GM19099 (cell line): ENCODE results near the gene CLN3.

Source experiments
- POLR2A ChIP-seq: IDR thresholded peaks from 3 replicates; pipeline ENCODE4 v1.6.1; 2011; ENCODE audit warnings: low read depth; ENCODE audit not compliant: insufficient read length; ENCODE audit errors: extremely low read depth

Gene CLN3

DNA sequence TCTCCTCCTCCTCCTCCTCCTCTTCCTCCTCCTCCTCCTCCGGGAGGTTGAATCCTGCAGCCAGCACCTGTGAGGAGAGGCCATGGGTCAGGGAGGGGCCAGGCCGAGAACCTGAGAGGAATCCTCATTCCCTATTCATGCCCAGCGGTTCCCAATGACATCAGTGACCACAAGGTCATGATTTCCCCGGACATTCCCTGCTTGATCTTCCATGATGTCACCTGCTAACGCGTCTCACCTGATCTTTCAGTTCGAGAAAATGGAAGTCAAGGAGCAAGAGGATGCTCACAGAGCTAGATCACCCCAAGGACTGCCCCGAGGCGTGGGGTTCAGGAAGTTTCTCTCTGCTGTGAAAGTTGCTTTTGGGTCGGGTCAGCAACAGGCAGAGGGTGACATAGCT is 8.0 kb upstream of the CLN3 start:
- TF ChIP-seq POLR2A, result no peak

DNA sequence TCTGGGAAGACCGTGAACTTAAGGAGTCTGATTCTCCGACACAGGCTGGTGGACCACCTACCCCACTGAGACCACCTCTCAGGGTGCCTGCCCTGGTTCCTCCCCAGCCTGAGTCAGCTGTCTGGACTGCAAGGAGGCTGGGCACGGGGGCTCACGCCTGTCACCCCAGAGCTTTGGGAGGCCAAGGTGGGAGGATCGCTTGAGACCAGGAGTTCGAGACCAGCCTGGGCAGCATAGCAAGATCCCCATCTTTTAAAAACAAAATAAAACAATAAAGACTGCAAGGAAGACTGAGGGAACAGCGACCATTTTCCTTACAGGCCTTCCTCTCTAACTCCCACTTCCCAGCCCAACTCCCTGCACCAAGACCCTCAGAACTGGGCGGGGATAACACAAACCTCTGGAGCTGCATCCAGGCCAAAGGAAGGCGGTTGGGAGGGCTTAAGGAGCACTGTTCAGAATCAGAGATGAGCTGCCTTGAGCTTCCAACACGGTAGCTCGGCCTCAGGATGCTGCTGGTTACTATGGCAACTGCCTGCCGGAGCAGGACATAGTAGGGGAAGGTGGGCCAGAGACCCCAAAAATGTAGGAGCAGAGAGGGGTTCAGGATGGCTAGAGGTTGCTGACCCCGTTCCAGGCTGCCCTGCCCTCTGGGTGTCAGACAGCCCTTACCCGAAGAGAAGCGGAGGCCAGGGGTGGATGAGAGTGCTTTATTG is 7.0 kb upstream of the CLN3 start:
- no peak for TF ChIP-seq POLR2A

DNA sequence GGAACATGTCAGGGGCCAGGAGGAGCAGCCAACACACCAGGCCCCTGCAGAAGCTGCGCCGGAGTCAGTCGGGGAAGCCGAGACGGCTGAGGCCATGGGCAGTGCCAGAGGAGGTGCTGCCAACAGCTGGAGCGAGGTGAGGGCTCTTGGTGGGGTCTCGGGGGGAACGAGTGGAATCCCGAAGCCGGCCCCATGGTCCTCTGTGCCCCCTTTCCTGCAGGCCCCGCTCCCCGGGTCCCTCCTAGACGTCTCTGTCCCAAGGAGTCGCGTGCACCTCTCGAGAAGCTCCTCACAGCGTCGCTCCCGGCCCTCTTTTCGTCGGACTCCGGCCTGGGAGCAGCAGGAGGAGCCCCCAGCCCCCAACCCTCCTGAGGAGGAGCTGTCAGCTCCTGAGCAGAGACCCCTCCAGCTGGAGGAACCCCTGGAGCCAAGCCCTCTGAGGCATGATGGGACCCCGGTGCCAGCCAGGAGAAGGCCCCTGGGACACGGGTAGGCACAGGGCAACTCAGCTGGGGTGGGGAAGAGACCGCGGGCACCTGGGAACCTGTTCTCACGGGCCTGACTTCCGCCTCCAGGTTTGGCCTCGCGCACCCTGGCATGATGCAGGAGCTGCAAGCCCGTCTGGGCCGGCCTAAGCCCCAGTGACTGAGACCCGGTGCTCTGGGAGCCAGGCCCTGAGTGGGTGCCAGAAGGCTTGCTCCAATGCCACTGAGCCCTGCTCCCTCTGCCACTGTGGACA is 6.2 kb upstream of the CLN3 start:
- no peak for TF ChIP-seq POLR2A

DNA sequence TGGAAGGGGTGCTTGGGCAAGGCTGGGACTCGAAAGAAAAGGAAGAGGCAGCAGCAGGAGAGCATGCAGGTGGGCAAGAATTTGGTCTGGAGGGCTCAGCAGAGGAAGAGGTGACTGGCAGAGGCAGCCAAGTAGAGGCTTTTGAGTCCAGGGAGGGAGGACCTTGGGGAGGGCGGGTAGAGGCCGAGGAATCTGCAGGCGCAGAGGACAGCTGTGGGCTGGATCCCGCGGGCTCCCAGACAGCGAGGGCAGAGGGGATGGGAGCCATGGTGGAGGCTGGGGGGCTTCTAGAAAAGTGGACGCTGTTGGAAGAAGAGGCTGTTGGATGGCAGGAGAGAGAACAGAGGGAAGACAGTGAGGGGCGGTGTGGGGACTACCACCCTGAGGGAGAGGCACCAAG is 5.5 kb upstream of the CLN3 start:
- no peak for TF ChIP-seq POLR2A

DNA sequence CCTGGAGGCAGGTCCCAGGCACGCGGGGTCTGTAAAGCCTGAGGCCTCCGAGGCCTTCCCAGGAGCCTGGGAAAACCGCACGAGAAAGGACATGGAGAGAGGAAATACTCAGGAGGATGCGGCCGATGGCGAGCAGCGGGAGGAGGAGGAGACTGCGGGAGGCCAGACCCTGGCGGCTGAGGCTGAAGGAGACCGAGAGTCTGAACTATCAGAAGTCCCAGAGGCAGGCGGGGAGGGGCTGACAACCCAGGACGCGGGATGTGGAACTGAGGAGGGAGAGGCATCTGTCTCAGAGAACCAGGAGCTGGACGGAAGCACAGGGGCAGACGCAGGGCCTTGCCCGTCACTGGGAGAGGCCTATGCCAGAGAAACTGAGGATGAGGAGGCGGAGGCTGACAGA is 5.0 kb upstream of the CLN3 start:
- TF ChIP-seq POLR2A, result no peak

DNA sequence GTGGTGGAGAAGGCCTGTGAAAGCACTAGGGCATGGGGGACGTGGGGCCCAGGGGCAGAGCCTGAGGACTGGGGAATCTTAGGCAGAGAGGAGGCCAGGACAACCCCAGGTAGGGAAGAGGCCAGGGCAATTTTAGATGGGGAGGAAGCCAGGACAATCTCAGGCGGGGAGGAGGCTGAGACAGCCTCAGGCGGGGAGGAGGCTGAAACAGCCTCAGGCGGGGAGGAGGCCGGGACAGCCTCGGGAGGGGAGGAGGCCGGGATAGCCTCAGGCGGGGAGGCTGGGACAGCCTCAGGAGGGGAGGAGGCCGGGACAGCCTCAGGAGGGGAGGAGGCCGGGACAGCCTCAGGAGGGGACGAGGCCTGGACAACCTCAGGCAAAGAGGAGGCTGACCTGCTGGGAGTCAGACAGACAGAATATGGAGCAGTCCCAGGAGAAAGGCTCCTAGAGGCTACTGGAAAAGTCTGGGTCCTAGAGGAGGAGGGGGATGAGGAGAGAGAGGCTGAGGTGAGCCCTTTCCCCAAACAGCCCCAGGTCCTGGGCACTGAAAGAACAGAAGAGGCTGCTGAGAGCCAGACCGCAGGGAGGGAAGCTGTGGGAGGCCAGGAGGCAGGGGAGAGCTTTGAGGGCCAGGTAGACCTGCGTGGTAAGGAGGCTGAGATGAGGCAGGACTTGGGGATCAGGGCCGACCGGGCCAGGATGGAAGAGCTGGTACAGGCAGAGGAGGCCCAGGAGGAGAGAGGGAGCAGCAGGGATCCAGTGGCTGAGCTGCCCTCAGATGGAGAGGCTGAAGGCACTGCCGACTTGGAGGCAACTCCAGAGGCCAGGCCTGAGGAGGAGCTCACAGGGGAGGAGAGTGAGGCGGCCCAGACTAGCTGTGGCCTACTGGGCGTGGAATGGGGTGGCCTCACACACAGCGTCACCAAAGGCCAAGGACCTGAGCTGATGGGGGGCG is 4.2 kb upstream of the CLN3 start:
- no peak for TF ChIP-seq POLR2A

DNA sequence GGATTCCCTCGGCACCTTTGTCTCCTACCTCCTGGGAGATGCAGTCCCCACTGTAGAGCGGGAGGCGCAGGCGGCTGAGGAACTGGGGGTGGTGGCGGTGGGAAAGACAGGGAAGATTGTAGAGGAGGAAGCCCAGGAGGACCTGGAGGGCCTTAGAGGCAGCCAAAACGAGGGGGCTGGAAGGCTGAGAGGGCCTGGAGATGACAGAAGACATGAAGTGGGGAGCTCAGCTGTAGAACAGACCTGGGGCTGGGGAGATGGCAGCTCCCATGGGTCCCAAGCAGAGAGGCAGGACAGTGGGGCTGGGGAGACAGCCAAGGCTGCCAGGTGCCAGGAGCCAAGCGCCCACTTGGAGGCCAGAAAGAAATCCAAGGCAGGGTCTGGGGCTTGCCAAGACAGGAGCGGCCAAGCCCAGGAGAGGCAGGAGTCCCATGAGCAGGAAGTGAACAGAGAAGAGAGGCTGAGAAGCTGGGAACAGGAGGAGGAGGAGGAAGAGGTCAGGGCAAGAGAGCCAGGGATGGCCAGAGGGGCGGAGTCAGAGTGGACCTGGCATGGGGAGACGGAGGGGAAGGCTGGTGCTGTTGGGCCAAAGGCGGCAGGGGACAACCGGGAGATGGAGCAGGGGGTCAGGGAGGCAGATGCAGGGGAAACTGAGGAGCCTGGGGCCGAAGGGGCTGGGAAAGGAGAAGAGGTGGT is 3.4 kb upstream of the CLN3 start:
- no peak for TF ChIP-seq POLR2A

DNA sequence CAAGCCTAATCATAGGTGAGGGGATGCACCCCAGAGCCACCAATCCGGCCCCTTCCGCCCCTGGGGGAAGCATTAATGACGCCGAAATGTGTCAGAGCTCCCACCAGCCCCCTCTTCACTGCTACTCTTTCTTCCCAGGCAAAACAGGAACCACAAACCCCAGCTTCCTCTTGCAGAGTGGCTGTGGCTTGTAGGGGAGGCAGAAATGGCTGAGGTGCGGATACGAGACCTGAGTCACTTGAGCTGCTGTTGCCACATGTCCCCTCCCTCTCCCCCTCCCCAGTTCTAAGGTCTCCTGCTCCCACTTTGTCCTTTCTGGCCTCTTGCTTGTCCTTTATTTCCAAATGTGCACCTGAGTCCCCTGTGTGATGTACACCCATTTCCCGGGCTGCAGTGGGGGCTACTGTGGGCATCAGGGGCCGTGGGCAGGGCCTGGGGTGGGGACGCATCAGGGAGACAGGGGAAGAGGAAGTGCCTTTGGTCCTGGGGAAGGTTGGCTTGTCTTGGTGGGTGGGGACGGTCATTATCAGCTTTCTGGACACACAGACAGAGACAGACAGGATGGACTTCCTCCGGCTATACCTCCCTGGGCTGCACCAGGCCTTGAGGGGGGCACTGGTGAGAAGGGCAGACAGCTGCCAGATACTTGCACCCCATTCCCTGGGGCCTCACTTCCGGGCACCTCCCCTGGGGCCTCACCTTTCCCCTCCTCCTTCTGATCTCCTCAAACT is 2.4 kb upstream of the CLN3 start, which contains the start of gene APOBR:
APOBR (plus strand) TSS at position 523 of the 731 bp plus-strand sequence; CDS start at position 562, 39 bp downstream.
- peak; percentile 77 for TF ChIP-seq POLR2A

DNA sequence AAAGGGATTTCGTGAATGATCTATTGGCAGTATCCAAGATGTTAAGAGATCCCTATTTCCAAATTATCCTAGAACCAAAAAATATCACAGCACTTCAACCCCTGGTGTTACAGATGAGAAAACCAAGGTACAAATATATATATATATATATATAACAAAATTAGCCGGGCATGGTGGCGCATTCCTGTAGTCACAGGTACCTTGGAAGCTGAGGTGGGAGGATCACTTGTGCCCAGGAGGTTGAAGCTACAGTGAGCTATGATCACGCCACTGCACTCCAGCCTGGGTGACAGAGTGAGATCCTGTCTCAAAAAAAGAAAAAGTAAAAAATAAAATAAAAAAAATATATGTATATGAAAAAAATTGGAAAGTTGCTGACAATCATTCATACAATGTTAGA is 637 bp upstream of the CLN3 start:
- TF ChIP-seq POLR2A, result no peak

DNA sequence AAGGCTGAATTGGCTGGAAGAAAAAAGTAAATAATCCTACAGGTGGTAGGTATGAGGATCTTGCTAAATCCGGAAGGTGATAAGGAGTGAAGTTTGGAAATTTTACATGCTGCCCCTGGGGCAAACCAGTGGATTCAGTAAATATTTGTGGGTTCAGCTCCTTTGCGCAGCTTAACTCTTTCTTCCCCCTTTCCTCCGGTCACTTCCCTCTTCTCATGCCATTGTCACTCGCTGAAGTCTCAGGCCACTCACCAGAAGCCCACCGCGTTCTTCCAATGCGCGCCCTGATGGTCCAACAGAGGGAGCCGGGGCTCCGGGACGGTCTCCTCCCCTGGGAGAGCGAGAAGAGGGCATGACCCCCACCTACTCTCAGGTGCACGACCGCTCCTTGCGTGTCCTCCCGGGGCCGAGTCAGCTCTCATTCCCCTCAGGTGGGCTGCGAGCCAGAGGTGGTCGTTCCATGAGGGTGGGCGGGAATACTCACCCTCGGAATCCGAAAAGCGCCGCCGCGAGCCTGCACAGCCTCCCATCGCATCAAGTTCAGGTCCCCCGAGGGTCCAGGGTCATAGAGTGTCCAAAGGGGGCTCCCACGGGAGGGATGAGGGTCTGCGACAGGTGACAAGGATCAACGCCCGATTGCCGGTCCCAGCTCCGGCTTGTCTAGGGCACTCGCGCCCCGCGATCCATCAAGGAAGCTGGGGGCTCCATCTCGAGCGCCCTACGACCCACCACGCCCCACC is 474 bp downstream of the CLN3 start:
- TF ChIP-seq POLR2A, result no peak

DNA sequence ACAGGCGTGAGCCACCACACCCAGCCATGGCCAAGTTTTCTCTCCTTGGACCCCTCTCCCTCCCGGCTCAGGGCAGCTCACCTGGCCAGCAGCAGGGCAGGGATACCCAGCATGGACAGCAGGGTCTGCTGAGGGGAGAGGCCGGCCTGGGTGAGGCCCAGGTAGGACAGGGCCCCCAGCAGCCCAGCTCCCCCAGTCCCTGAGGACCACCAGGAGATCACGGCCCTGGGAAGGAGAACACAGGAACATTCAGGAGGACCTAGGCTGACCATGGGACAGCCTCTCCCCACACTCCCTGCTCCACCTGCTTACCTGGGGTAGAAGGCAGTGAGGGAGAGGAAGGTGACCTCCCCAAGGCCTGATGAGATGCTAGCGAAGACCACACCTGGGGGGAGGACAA is 5.6 kb downstream of the CLN3 start:
- no peak for TF ChIP-seq POLR2A

DNA sequence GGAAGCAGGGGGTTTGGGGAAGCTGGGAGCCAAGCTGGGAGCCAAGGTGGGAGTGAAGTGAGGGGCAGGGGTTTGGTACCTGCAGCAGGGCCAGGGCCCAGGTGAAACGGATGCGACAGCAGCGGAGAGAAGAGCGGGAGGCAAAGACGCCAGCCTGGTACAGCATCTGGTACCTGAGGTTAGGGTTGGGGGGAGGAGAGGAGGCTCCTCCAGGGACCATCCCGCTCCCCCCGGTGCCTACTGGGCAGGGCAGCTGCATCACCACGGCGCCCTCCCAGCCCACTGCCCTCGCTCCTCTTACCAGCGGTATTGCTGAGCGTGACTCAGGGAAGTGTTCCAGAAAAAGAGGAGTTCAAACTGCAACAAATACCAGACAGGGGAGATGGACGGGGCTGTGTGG is 9.8 kb downstream of the CLN3 start:
- no peak for TF ChIP-seq POLR2A

DNA sequence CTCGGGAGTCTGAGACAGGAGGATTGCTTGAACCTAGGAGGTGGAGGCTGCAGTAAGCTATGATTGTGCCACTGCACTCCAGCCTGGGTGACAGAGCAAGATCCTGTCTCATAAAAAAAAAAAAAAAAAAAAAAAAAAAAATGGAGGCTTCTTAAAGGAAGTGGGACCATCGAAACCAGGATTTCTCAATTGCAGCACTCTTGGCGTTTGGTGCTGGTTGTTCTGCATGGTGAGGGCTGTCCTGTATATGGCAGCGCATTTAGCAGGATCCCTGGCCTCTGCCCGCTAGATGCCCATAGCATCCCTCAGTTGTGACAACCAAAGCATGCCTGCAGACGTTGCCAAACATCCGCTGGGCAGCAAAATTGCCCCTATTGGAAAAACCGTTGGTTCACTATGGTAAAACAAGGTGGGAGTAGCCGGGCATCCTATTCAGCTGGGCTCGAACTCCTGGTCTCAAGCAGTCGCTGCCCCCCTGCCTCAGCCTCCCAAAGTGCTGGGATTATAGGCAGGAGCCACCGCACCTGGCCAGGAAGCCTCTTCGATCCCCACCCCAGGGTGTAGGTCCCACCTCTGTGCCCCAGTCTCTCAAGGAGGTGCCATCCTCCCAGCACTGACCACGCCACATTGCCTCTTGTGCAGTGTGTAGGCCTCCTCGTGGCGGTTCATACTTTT is 13.2 kb downstream of the CLN3 start:
- TF ChIP-seq POLR2A, result no peak
